A673 (cell line): ENCODE results near the gene FBXW4. TPM values are rescaled to one million over a fixed set of nuclear protein-coding genes. Genes with fewer than 3 reads are reported as not detected.

Experiments
- BruUV-seq: library from RNA; stranded (reverse); fragments of 400-500 nt; replicated peaks from 2 replicates; lab custom pipeline; 2021; lab: Mats Ljungman, UMichigan
- CTCF ChIA-PET: fragments of 300-600 bp; sonication (Branson Sonifier 250); formaldehyde crosslinking; loops from one replicate; lab custom pipeline; 2022; ENCODE audit warnings: antibody characterized with exemption; lab: Charles Lee
- POLR2A ChIA-PET: fragments of 300-600 bp; sonication (Branson Sonifier 250); formaldehyde crosslinking; loops from one replicate; lab custom pipeline; 2022; ENCODE audit warnings: antibody characterized with exemption; ENCODE audit not compliant: low non-redundant PET; lab: Charles Lee
- DNase-seq: peaks from one replicate; pipeline ENCODE4 v3.0.0-alpha.2; 2015; ENCODE audit warnings: low spot score
- H3K27ac ChIP-seq: fragments of 200-600 bp; sonication (generic); 2 replicates; pipeline ENCODE4 v1.5.1; 2016; ENCODE audit warnings: mixed run types, low read depth, mild to moderate bottlenecking, mixed read lengths, antibody characterized with exemption, low read length; ENCODE audit not compliant: poor library complexity, severe bottlenecking
- H3K27me3 ChIP-seq: fragments of 200-600 bp; sonication (generic); replicated peaks from 2 replicates; pipeline ENCODE4 v1.6.1; 2017; ENCODE audit warnings: mixed run types, low read depth, mild to moderate bottlenecking, mixed read lengths, antibody characterized with exemption, low read length; ENCODE audit not compliant: insufficient read depth, poor library complexity
- H3K36me3 ChIP-seq: fragments of 200-600 bp; sonication (generic); 2 replicates; pipeline ENCODE4 v1.6.1; 2016; ENCODE audit warnings: mixed run types, mild to moderate bottlenecking, mixed read lengths, antibody characterized with exemption, low read length; ENCODE audit not compliant: insufficient read depth, poor library complexity, severe bottlenecking
- H3K4me1 ChIP-seq: fragments of 200-600 bp; sonication (generic); 2 replicates; pipeline ENCODE4 v1.6.1; 2017; ENCODE audit warnings: mixed run types, mild to moderate bottlenecking, mixed read lengths, antibody characterized with exemption, low read length; ENCODE audit not compliant: insufficient read depth, poor library complexity, severe bottlenecking
- H3K4me3 ChIP-seq: fragments of 200-600 bp; sonication (generic); 2 replicates; pipeline ENCODE4 v1.5.1; 2016; ENCODE audit warnings: low read depth, mixed run types, mild to moderate bottlenecking, mixed read lengths, low read length; ENCODE audit not compliant: poor library complexity, severe bottlenecking
- H3K9me3 ChIP-seq: fragments of 200-600 bp; sonication (generic); 2 replicates; pipeline ENCODE4 v1.6.1; 2016; ENCODE audit warnings: mixed run types, low read depth, mild to moderate bottlenecking, mixed read lengths, antibody characterized with exemption, low read length; ENCODE audit not compliant: poor library complexity, severe bottlenecking
- EZH2 ChIP-seq: fragments of 200-600 bp; sonication (generic); IDR thresholded peaks from 2 replicates; pipeline ENCODE4 v1.6.1; 2017; ENCODE audit warnings: borderline replicate concordance, low read depth, mild to moderate bottlenecking, mixed read lengths, antibody characterized with exemption, low read length; ENCODE audit not compliant: poor library complexity, severe bottlenecking
- intact Hi-C: fragments of 100-400 bp; cut with micrococcal nuclease; formaldehyde crosslinking; loops from one replicate; pipeline ENCODE4 v1.10.0; 2022; ENCODE audit not compliant: unreplicated experiment
- total RNA-seq: library from RNA; stranded (reverse); gene quantifications from 2 replicates; pipeline ENCODE4 v1.2.3, GENCODE V29; 2021
- TF ChIP-seq, protein P1 (sequence below): fragments of 300-800, 200-600 bp; sonication (generic); conservative IDR thresholded peaks from 2 replicates; pipeline ENCODE4 v1.5.1; 2017; ENCODE audit warnings: low read depth, mild to moderate bottlenecking, antibody characterized with exemption, low read length, moderate library complexity, mixed read lengths

Gene FBXW4
- total RNA-seq, 1 experiment from 2014 or later = 19.5 TPM

- Histone ChIP-seq H3K4me1 (no peaks in the 10 kb centered on the region), H3K27me3 (no peaks in the 10 kb centered on the region), H3K4me3 (no peak overlapping the region), H3K36me3 (no peaks in the 10 kb centered on the region), H3K9me3 (no peaks in the 10 kb centered on the region), H3K27ac (no peak overlapping the region)
- no peak for DNase-seq
- intact Hi-C loops = no loop called here
- no peak for TF ChIP-seq EZH2
- TF ChIP-seq, protein P1, sequence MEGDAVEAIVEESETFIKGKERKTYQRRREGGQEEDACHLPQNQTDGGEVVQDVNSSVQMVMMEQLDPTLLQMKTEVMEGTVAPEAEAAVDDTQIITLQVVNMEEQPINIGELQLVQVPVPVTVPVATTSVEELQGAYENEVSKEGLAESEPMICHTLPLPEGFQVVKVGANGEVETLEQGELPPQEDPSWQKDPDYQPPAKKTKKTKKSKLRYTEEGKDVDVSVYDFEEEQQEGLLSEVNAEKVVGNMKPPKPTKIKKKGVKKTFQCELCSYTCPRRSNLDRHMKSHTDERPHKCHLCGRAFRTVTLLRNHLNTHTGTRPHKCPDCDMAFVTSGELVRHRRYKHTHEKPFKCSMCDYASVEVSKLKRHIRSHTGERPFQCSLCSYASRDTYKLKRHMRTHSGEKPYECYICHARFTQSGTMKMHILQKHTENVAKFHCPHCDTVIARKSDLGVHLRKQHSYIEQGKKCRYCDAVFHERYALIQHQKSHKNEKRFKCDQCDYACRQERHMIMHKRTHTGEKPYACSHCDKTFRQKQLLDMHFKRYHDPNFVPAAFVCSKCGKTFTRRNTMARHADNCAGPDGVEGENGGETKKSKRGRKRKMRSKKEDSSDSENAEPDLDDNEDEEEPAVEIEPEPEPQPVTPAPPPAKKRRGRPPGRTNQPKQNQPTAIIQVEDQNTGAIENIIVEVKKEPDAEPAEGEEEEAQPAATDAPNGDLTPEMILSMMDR = no peak
- no TSS peak for BruUV-seq
- ChIA-PET CTCF (no interaction called here), POLR2A (no interaction called here)
Observed at GRCh38 chr10:101721806-101722205, 26.8 kb upstream of the FBXW4 start.

DNA sequence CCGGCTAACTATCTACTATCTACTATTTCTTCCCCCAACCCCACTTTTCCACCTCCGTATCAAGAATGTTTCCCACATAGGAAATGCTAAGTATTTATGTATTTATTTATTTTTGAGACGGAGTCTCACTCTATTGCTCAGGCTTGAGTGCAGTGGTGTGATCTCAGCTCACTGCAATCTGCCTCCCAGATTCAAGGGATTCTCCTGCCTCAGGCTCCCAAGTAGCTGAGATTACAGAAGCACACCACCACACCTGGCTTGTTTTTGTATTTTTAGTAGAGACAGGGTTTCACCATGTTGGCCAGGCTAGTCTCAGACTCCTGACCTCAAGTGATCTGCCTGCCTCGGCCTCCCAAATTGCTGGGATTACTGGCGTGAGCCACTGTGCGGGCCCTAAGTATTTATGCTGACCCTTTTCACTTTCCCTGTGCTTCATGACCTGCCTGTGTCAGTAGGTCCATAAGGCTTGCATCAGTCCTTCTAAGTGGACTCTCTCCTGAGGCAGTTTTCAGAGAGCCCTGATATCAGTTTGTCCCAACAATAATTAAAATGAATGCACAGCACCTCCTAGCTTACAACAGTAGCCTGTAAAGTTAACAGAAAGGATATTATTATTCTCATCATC, 25.7 kb upstream of the FBXW4 start:
- no peaks in the 10 kb centered on the region for H3K4me1 ChIP-seq
- intact Hi-C loops = no loop called here
- POLR2A ChIA-PET = no interaction called here
- CTCF ChIA-PET = no interaction called here
- H3K4me3 ChIP-seq = no peak overlapping the region
- no peaks in the 10 kb centered on the region for H3K27me3 ChIP-seq
- DNase-seq = no peak
- H3K9me3 ChIP-seq = no peaks in the 10 kb centered on the region
- no peaks in the 10 kb centered on the region for H3K36me3 ChIP-seq
- TF ChIP-seq, protein P1 = 0 out of 2 replicates have a peak, but pooled peaks have one; percentile 9
- TF ChIP-seq EZH2 = no peak
- no peak overlapping the region for H3K27ac ChIP-seq
- no TSS peak for BruUV-seq

DNA sequence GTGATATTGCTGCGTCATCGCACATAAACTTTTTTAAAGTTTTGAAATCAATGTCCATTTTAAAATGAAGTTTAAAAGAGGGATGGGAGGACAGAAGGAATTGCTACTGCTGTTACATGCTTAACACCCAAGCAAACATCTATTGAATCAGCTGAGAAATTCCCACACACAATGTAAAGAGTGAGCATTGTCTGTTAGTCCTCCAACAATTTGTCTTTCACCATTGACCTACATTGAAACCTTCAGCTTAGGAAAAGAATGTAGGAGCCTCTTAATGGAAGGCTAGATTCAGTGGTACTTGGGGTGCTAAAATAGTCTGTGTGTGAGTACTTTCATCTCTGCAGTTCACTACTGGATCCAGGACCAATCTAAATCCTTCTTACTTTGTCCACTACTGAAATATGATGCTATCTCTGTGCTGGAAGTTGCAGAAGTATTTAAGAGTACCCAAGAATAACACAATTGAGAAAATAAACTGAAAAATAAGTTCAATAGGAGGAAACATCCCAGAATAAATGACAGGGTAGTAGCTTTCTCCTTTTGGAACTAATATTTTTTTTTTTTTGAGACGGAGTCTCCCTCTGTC, 23.8 kb upstream of the FBXW4 start:
- no peaks in the 10 kb centered on the region for H3K4me1 ChIP-seq
- intact Hi-C loops = no loop called here
- H3K27me3 ChIP-seq = no peaks in the 10 kb centered on the region
- H3K4me3 ChIP-seq = no peak overlapping the region
- no peaks in the 10 kb centered on the region for H3K36me3 ChIP-seq
- DNase-seq = no peak
- ChIA-PET CTCF (no interaction called here), POLR2A (no interaction called here)
- no TSS peak for BruUV-seq
- no peak overlapping the region for H3K27ac ChIP-seq
- no peak for TF ChIP-seq EZH2
- TF ChIP-seq, protein P1 = no peak
- no peaks in the 10 kb centered on the region for H3K9me3 ChIP-seq
